GM13977 (cell line): ENCODE measurements around the gene SCGB1C2.
A peak's percentile ranks its signal among the peaks of the same experiment; 100 is the strongest.

Source experiments
- DNase-seq: peaks from one replicate; pipeline ENCODE4 v3.0.0; 2012; ENCODE audit warnings: low spot score
- CTCF ChIP-seq: IDR thresholded peaks from 2 replicates; pipeline ENCODE4 v1.5.1; 2012; ENCODE audit warnings: mild to moderate bottlenecking, control low read depth; ENCODE audit not compliant: insufficient read depth; ENCODE audit errors: extremely low read depth, missing control alignments
- in situ Hi-C: fragments of 300-500 bp; cut with MboI; formaldehyde crosslinking; loops from one replicate; pipeline ENCODE4 v1.12.0; 2022; ENCODE audit warnings: low sequenced_read_pairs, low pct_unique_long_range_greater_than_20kb, mixed read lengths, inconsistent platforms; ENCODE audit not compliant: unreplicated experiment

Gene SCGB1C2

GRCh38 chr17:142102-142661 lies 4.8 kb downstream of the SCGB1C2 start:
- DNase-seq: no peak
- no peak for TF ChIP-seq CTCF
- in situ Hi-C loops: no loop called here

- DNase-seq: no peak
- TF ChIP-seq CTCF: no peak
- in situ Hi-C loops: no loop called here
Measured at GRCh38 chr17:142876-143784, 5.8 kb downstream of the SCGB1C2 start.

- DNase-seq: peak; percentile 93
- in situ Hi-C loops: no loop called here
- TF ChIP-seq CTCF: peak; percentile 92
Measured at GRCh38 chr17:143785-144281, 6.5 kb downstream of the SCGB1C2 start.

- in situ Hi-C loops: no loop called here
- no peak for DNase-seq
- TF ChIP-seq CTCF: no peak
Measured at GRCh38 chr17:144936-145670, 7.7 kb downstream of the SCGB1C2 start.

GRCh38 chr17:145671-146541 lies 8.5 kb downstream of the SCGB1C2 start:
- no peak for DNase-seq
- in situ Hi-C loops: no loop called here
- no peak for TF ChIP-seq CTCF

GRCh38 chr17:146546-146945 lies 9.2 kb downstream of the SCGB1C2 start:
- no peak for DNase-seq
- in situ Hi-C loops: no loop called here
- no peak for TF ChIP-seq CTCF
